Measurements from ENCODE around the gene HPCA. TPM values are rescaled to one million over a fixed set of nuclear protein-coding genes. Genes with fewer than 3 reads are reported as not detected.

HPCA gene
- total RNA-seq, 2 experiments from 2014 or later = 0.29 TPM; not detected in 1

DNA sequence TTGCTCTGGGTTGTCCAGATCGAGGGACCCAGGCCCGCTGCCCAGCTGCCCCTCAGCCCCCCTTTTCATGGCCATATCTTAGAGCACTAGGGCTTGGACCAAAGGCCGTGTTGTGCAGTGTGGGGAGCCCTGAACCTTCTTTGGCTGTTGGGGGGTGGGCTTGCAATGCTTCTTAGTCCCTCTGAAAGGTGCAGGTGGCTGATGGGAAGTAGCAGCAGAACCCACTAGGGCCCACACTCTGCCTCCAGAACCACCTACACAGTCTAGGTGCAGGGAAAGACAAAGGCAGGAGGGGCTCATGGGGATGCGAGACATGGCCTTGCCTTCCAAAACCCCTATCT is 2.3 kb upstream of the HPCA start:
- no peak for DNase-seq
- H3K9me3 Mint-ChIP-seq = no peaks in the 10 kb centered on the region
- no peak overlapping the region for H3K4me3 Mint-ChIP-seq
- H3K4me1 Mint-ChIP-seq (ENCODE audit: low read depth) = peaks cover 4% of the 10 kb centered on the region
- ChIA-PET CTCF (no interaction called here), POLR2A (no interaction called here)
- no peaks in the 10 kb centered on the region for H3K36me3 Mint-ChIP-seq
- H3K27me3 Mint-ChIP-seq = peaks cover 45% of the 10 kb centered on the region
- H3K27ac Mint-ChIP-seq = no peak overlapping the region
- intact Hi-C loops (cut with micrococcal nuclease) = no loop called here

DNA sequence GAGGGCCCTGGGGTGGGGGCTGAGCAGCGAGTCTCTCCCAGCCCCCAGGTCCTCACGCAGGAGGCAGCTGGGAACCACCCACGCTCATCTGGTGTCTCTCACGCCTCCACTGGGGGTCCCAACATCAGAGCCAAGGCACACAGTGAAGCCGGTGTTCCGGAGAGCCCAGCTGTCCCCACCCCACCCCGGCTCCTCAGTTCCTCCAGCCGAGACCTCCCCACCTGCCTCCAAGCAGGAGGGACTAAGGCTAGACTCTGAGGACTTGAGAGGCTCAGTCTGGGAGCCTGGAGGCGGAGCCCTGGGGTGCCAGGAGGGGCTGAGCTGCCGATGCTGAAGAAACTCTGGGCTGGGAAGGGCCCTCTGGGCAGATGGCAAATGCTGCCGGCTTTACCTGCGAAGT is 1.6 kb upstream of the HPCA start:
- ChIA-PET CTCF (interaction anchor here (1.1 to 1.8 kb wide), 2 partner anchors 9 kb away, joined by 4 to 7 read pairs; no protein-coding TSS in a partner anchor), POLR2A (no interaction called here)
- no peak overlapping the region for H3K27ac Mint-ChIP-seq
- H3K9me3 Mint-ChIP-seq = no peaks in the 10 kb centered on the region
- H3K27me3 Mint-ChIP-seq = peaks cover 53% of the 10 kb centered on the region
- DNase-seq = no peak
- no peaks in the 10 kb centered on the region for H3K36me3 Mint-ChIP-seq
- H3K4me1 Mint-ChIP-seq (ENCODE audit: low read depth) = peaks cover 4% of the 10 kb centered on the region
- no peak overlapping the region for H3K4me3 Mint-ChIP-seq
- intact Hi-C loops (cut with micrococcal nuclease) = no loop called here

DNA sequence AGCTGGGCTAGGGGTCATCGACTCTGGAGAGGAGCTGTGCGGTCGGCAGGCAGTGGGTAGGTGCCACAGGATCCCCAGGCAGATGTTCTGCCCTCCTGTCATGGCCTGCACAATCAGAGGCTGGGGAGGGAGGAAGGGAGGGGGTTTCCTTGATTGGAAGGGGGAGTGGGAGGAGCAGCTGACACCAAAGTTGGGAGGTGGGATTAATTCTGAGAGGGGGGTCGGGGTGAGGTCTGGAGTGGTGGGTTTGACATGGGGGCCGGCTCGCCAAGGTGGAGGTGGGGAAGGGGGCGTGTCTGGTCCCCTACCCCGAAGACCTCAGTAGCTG is 651 bp upstream of the HPCA start:
- no peak overlapping the region for H3K4me3 Mint-ChIP-seq
- peaks cover 4% of the 10 kb centered on the region for H3K4me1 Mint-ChIP-seq (ENCODE audit: low read depth)
- intact Hi-C loops (cut with micrococcal nuclease) = no loop called here

DNA sequence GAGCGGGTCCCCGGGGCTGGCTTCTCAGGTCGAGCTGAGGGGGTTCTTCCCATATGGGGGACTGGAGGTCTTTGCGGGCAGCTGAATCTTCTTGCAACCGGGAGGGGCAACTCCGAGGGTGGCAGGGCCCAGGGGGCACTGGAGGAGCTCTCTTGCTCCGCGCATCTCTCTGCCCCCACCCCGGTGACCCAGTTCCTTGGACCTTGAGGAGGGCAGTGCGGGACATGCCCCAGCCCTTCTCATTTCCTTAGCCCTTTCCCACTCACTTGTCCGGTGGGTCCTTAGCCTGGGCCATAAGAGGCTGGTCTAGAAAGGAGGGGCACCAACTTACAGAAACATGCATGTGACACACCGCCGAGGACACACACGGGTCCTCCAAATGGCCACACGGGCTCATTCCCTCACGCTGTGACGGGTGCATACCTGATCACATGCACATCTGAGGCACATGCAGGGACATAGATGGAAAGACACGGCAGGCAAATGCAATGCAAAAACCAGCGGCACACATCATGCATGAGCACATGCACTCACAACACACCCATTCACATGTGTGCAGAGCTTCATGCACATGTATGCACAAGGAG is 630 bp downstream of the HPCA start:
- H3K9me3 Mint-ChIP-seq = no peaks in the 10 kb centered on the region
- no peak overlapping the region for H3K4me3 Mint-ChIP-seq
- DNase-seq = no peak
- H3K27ac Mint-ChIP-seq = no peak overlapping the region
- H3K36me3 Mint-ChIP-seq = no peaks in the 10 kb centered on the region
- peaks cover 4% of the 10 kb centered on the region for H3K4me1 Mint-ChIP-seq (ENCODE audit: low read depth)
- intact Hi-C loops (cut with micrococcal nuclease) = no loop called here
- CTCF ChIA-PET = interaction anchor here (0.6 to 1.7 kb wide), 8 partner anchors 11 to 200 kb away, joined by 3 to 6 read pairs (median 3); no protein-coding TSS in a partner anchor
- H3K27me3 Mint-ChIP-seq = peaks cover 69% of the 10 kb centered on the region
- POLR2A ChIA-PET = interaction anchor here (0.6 kb wide), 1 partner anchor 65 kb away, joined by 3 read pairs; no protein-coding TSS in a partner anchor

More for the DNA sequence above, 651 bp upstream of the HPCA start:
- ChIA-PET POLR2A (no interaction called here), CTCF (interaction anchor here (1.1 to 1.8 kb wide), 3 partner anchors 8 to 173 kb away, joined by 4 to 7 read pairs (median 6); no protein-coding TSS in a partner anchor)
- DNase-seq = no peak
- Mint-ChIP-seq H3K36me3 (no peaks in the 10 kb centered on the region), H3K27ac (no peak overlapping the region), H3K27me3 (peaks cover 61% of the 10 kb centered on the region), H3K9me3 (no peaks in the 10 kb centered on the region)

DNA sequence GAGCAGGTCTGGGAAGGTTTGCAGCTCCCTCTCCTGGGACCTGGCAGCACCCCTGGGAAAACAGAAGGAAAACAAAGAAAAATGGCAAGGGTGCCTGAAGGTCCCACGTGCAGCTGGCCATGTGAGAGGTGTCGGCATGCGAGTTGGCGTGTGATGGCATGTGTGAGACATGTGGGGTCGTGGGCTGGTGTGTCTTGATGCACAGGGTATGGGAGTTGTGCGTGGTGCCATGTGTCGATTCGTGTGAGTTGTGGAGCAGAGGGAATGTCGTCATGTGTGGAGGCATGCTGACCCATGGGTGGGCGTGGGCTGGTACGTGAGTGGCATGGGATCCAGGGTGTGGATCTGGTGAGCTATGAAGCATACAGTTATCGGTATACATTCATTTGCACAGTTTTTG is 1.3 kb downstream of the HPCA start:
- Mint-ChIP-seq H3K9me3 (no peaks in the 10 kb centered on the region), H3K27me3 (peaks cover 75% of the 10 kb centered on the region), H3K4me1 (ENCODE audit: low read depth) (peaks cover 11% of the 10 kb centered on the region), H3K27ac (no peak overlapping the region), H3K4me3 (no peak overlapping the region), H3K36me3 (no peaks in the 10 kb centered on the region)
- DNase-seq = no peak
- ChIA-PET POLR2A (no interaction called here), CTCF (interaction anchor here (0.7 to 1.3 kb wide), 4 partner anchors 10 to 200 kb away, joined by 3 to 4 read pairs (median 4); no protein-coding TSS in a partner anchor)
- intact Hi-C loops (cut with micrococcal nuclease) = no loop called here

DNA sequence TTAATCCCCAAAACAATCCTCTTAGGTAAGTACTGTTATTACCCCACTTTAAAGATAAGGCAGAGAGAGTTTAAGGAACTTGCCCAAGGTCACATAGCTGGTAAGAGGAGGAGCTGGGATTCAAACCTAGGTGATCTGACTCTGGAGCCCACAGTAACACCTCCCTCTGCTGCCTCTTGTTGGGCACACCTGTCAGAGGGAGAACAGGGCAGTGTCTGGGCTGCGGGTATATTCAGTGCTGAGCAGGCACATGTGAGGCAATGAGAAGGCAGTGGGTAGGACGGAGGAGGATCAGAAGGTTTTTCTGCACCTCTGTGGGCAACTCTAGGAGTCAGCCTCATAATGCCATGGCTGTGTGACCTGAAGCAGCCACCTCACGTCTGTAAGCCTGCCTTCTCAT is 1.8 kb downstream of the HPCA start:
- H3K4me1 Mint-ChIP-seq (ENCODE audit: low read depth) = peaks cover 13% of the 10 kb centered on the region
- no peak overlapping the region for H3K4me3 Mint-ChIP-seq
- intact Hi-C loops (cut with micrococcal nuclease) = no loop called here
- ChIA-PET CTCF (interaction anchor here (0.7 kb wide), 1 partner anchor 126 kb away, joined by 3 read pairs; no protein-coding TSS in a partner anchor), POLR2A (no interaction called here)
- no peak overlapping the region for H3K27ac Mint-ChIP-seq
- H3K9me3 Mint-ChIP-seq = no peaks in the 10 kb centered on the region
- no peak for DNase-seq
- no peaks in the 10 kb centered on the region for H3K36me3 Mint-ChIP-seq
- peaks cover 77% of the 10 kb centered on the region for H3K27me3 Mint-ChIP-seq

DNA sequence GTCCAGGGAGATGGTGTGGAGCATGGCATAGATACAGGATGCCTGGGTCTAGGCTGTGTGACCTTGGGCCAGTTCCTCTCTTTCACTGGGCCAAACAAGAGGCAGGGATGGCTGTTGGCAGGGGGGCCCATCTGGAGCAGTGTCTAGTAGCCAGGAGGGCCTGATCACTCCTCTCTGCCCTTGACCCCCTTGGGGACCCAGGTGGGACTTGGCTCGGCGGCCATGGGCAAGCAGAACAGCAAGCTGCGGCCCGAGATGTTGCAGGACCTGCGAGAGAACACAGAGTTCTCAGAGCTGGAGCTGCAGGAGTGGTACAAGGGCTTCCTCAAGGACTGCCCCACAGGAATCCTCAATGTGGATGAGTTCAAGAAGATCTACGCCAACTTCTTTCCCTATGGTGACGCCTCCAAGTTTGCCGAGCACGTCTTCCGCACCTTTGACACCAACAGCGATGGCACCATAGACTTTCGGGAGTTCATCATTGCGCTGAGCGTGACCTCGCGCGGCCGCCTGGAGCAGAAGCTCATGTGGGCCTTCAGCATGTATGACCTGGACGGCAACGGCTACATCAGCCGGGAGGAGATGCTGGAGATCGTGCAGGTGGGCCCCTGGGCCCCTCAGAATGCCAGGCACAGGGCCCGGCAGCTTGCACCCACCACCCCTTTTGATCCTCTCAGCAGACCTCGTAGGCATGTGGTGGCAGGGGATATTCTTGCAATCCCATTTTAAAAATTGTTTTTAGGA is 2.6 kb downstream of the HPCA start:
- Mint-ChIP-seq H3K36me3 (no peaks in the 10 kb centered on the region), H3K4me1 (ENCODE audit: low read depth) (peaks cover 13% of the 10 kb centered on the region), H3K27ac (no peak overlapping the region), H3K4me3 (no peak overlapping the region), H3K9me3 (no peaks in the 10 kb centered on the region), H3K27me3 (peaks cover 71% of the 10 kb centered on the region)
- CTCF ChIA-PET = interaction anchor here (1.6 kb wide), 1 partner anchor 13 kb away, joined by 3 read pairs; no protein-coding TSS in a partner anchor
- POLR2A ChIA-PET = no interaction called here
- intact Hi-C loops (cut with micrococcal nuclease) = no loop called here
- DNase-seq = no peak

DNA sequence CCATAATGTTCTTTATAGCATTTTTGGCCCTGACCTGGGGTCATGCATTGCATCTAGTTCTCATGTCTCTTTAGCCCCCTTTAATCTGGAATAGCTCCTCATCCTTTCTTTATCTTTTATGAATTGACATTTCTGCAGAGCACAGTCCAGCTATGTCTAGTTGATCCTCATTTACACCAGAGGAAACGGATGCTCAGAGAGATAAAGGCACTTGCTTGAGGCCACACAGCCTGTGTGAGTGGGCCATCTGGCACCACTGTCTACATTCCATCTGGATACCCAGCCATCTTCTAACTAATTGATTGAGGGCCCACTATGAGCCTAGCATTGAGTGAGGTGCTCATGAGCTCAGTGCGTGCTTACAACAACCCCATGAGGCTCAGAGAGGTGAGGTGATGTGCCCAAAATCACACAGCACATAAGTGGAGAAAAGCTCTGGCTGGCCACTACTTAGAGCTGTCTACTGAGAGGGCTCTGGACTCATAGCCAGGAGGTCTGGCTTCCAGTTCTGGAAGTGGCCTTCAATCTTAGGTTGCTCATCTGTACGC is 3.5 kb downstream of the HPCA start:
- ChIA-PET POLR2A (no interaction called here), CTCF (interaction anchor here (0.9 to 1.6 kb wide), 3 partner anchors 11 to 17 kb away, joined by 3 to 4 read pairs (median 3); no protein-coding TSS in a partner anchor)
- H3K36me3 Mint-ChIP-seq = no peaks in the 10 kb centered on the region
- H3K27ac Mint-ChIP-seq = no peak overlapping the region
- no peaks in the 10 kb centered on the region for H3K9me3 Mint-ChIP-seq
- peaks cover 13% of the 10 kb centered on the region for H3K4me1 Mint-ChIP-seq (ENCODE audit: low read depth)
- H3K4me3 Mint-ChIP-seq = no peak overlapping the region
- intact Hi-C loops (cut with micrococcal nuclease) = no loop called here
- peaks cover 65% of the 10 kb centered on the region for H3K27me3 Mint-ChIP-seq
- no peak for DNase-seq

DNA sequence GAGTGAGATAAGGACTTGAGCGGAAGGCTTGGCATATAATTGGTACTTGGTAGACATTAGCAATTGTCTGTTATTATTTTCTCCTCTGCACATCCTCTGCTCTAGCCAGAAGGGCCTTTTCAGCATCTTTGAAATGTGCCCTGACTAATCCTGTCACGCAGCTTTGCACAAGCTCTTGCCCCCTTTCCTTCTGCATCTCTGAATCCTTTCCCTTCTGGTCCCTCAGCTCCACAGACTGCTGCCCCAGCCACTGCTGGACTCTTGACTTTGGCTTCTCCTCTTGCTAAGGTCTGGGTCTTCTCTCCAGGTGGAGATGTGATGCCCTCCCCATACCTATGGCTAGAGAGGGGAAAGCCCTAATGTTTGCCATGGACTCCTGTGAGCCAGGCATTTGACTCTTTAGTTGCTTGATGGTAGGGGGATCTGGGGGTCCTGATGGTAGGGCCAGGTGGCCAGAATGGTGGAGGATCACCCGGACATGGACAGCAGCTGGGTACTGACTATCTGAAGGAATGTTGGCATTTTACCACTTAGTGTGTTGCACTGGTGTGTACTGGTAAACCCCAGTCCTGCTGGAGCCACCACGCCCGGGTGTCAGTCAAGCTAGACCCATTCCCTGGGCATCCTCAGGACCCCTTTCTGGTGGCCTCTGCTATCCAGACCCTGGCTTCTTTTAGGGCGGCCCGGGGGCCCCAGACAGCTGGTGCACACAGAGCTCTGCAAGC is 4.4 kb downstream of the HPCA start:
- Mint-ChIP-seq H3K4me3 (no peak overlapping the region), H3K36me3 (no peaks in the 10 kb centered on the region), H3K4me1 (ENCODE audit: low read depth) (peaks cover 9% of the 10 kb centered on the region), H3K9me3 (no peaks in the 10 kb centered on the region), H3K27me3 (peaks cover 58% of the 10 kb centered on the region), H3K27ac (no peak overlapping the region)
- intact Hi-C loops (cut with micrococcal nuclease) = no loop called here
- ChIA-PET POLR2A (no interaction called here), CTCF (interaction anchor here (0.9 to 3.3 kb wide), 4 partner anchors 12 to 196 kb away, joined by 3 to 16 read pairs (median 4); no protein-coding TSS in a partner anchor)
- no peak for DNase-seq

DNA sequence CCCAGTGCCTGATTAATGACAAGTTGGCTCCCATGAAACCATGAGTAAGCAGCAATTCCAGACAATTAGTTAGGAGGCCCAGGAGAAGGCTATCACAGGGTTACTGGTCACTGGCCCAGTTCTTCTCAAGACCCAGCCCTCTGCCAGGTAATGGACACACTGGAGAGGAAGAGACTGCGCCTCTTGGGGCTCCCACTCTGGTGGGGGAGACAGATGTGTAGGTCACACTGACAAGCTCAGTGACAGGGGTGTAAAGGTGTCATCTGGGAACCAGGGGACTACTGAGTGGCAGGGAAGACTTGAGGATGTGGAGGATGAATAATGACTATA is 4.9 kb downstream of the HPCA start:
- POLR2A ChIA-PET = no interaction called here
- intact Hi-C loops (cut with micrococcal nuclease) = no loop called here
- no peaks in the 10 kb centered on the region for H3K36me3 Mint-ChIP-seq
- no peak overlapping the region for H3K27ac Mint-ChIP-seq
- peaks cover 9% of the 10 kb centered on the region for H3K4me1 Mint-ChIP-seq (ENCODE audit: low read depth)
- CTCF ChIA-PET = interaction anchor here (1.1 to 3.3 kb wide), 4 partner anchors 12 to 195 kb away, joined by 3 to 16 read pairs (median 6); no protein-coding TSS in a partner anchor
- no peak overlapping the region for H3K4me3 Mint-ChIP-seq
- no peak for DNase-seq
- no peaks in the 10 kb centered on the region for H3K9me3 Mint-ChIP-seq
- H3K27me3 Mint-ChIP-seq = peaks cover 59% of the 10 kb centered on the region

DNA sequence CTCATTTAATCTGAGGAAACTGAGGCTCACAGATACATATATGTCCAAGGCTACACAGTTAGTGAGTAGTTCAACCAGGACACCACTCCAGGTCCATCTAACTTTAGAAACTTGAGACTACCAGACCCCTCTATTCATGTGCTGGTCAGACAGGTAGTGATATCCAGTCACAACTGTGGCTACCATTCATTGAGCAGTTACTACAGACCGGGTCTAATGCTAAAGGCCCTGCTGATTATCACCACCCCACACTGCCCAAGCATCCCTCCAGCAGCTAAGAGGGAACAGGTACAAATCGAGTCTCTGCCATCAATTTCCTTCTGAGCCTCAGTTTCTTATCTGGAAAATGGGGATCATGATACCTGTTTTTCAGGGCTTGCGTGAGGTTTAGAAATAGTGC is 5.3 kb downstream of the HPCA start:
- no peak for DNase-seq
- POLR2A ChIA-PET = no interaction called here
- no peak overlapping the region for H3K4me3 Mint-ChIP-seq
- CTCF ChIA-PET = interaction anchor here (0.6 to 3.3 kb wide), 7 partner anchors 13 to 283 kb away, joined by 3 to 16 read pairs (median 5); no protein-coding TSS in a partner anchor
- peaks cover 9% of the 10 kb centered on the region for H3K4me1 Mint-ChIP-seq (ENCODE audit: low read depth)
- no peaks in the 10 kb centered on the region for H3K9me3 Mint-ChIP-seq
- H3K27ac Mint-ChIP-seq = no peak overlapping the region
- intact Hi-C loops (cut with micrococcal nuclease) = no loop called here
- peaks cover 60% of the 10 kb centered on the region for H3K27me3 Mint-ChIP-seq
- no peaks in the 10 kb centered on the region for H3K36me3 Mint-ChIP-seq
